Measurements from ENCODE around the gene UBE2G2. TPM values are rescaled to one million over a fixed set of nuclear protein-coding genes. Genes with fewer than 3 reads are reported as not detected.

The UBE2G2 gene
- total RNA-seq, 3 donors from 2014 or later, result 84.8 to 128 (median 99.2) TPM

DNA sequence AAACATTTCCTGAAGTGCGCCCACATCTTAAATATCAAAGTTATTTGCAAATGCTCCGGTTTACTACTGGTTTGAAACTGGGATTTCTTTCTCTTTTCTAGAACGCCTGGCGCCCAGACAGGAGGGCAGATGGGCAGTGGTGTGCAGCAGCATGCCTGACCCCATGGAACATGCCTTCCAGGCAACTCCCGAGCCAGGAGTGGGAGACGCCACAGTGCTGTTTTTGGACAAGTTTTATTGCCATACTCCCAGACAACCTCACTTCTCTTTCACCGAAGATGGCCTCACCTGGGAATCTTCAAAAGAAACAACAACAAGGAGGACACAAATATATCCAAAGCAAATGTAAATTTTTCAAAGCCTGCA, 21.5 kb downstream of the UBE2G2 start:
- no peaks in the 10 kb centered on the region for H3K27me3 ChIP-seq
- H3K9me3 ChIP-seq, result no peaks in the 10 kb centered on the region
- no peak for DNase-seq (ENCODE audit: low spot score in 2 of 2)
- TF ChIP-seq, protein P1, sequence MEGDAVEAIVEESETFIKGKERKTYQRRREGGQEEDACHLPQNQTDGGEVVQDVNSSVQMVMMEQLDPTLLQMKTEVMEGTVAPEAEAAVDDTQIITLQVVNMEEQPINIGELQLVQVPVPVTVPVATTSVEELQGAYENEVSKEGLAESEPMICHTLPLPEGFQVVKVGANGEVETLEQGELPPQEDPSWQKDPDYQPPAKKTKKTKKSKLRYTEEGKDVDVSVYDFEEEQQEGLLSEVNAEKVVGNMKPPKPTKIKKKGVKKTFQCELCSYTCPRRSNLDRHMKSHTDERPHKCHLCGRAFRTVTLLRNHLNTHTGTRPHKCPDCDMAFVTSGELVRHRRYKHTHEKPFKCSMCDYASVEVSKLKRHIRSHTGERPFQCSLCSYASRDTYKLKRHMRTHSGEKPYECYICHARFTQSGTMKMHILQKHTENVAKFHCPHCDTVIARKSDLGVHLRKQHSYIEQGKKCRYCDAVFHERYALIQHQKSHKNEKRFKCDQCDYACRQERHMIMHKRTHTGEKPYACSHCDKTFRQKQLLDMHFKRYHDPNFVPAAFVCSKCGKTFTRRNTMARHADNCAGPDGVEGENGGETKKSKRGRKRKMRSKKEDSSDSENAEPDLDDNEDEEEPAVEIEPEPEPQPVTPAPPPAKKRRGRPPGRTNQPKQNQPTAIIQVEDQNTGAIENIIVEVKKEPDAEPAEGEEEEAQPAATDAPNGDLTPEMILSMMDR (IDR thresholded peaks at IDR 0.05), result no peak
- TF ChIP-seq POLR2AphosphoS5 (IDR thresholded peaks at IDR 0.05), result no peak
- TF ChIP-seq POLR2A (IDR thresholded peaks at IDR 0.05), result no peak
- H3K4me3 ChIP-seq, result no peak overlapping the region
- H3K4me1 ChIP-seq, result no peaks in the 10 kb centered on the region
- no peak overlapping the region for H3K27ac ChIP-seq
- no peaks in the 10 kb centered on the region for H3K36me3 ChIP-seq
- intact Hi-C loops (cut with DNase I; ENCODE audit: low total_unique reads), result no loop called here

DNA sequence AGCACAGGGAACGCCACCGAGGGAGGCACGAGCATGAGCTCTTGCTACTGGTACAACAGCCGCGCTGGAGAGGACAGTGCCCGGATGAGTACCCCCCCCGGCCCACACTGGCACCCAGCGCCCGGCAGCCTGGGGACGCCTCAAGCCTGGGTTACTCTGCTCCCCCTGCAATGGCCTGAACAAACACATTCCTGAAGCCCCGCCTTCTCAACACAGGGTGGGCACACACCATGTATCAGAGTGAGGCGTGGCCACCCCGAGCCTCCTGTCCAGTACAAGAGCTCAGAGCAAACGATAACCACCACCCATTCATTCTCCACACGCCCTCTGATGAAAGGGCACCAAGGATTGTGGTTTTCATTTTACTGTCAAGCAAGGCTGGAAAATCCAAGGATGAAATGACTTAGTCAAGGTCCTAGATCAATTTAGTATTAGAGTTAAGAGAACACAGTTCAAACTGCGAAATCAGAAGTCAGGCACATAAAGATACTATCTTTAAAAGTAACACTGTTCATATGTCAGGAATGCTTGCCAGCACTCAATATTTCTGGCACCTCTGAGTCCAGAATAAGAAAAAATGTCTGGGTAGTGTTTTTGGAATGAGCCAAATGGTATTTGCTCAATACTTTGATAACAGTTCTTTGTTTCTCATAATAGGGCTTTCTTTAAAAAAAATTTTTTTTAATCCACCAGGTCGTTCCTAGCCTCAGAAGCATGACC, 22.0 kb downstream of the UBE2G2 start:
- no peak overlapping the region for H3K4me3 ChIP-seq
- TF ChIP-seq POLR2A (IDR thresholded peaks at IDR 0.05) (no peak), POLR2AphosphoS5 (IDR thresholded peaks at IDR 0.05) (no peak)
- TF ChIP-seq, protein P1 (IDR thresholded peaks at IDR 0.05), result no peak
- H3K4me1 ChIP-seq, result no peaks in the 10 kb centered on the region
- DNase-seq (ENCODE audit: low spot score in 2 of 2), result no peak
- H3K27me3 ChIP-seq, result no peaks in the 10 kb centered on the region
- intact Hi-C loops (cut with DNase I; ENCODE audit: low total_unique reads), result no loop called here
- H3K36me3 ChIP-seq, result no peaks in the 10 kb centered on the region
- H3K9me3 ChIP-seq, result no peaks in the 10 kb centered on the region
- no peak overlapping the region for H3K27ac ChIP-seq

DNA sequence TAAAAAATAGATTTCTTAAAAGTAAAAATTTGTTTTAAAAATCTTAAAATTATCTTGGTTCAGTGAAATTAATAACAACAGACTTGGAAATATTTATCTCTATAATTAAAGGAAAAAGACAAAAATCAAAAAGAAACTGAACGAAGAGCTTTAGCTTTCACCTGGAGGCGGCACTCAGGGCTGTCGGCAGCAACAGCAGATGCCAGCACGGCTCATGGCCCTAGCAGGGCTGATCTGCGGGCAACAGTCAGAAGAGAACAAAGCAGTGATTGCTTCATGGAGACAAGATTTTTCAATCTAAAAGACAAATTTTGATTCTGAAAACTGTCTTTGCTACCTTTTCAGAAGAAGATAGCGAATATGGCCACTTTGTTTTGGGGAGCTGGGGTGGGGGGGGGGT, 22.6 kb downstream of the UBE2G2 start:
- TF ChIP-seq, protein P1 (IDR thresholded peaks at IDR 0.05), result no peak
- TF ChIP-seq POLR2AphosphoS5 (IDR thresholded peaks at IDR 0.05) (no peak), POLR2A (IDR thresholded peaks at IDR 0.05) (no peak)
- no peaks in the 10 kb centered on the region for H3K9me3 ChIP-seq
- H3K27me3 ChIP-seq, result no peaks in the 10 kb centered on the region
- no peak overlapping the region for H3K4me3 ChIP-seq
- no peaks in the 10 kb centered on the region for H3K36me3 ChIP-seq
- intact Hi-C loops (cut with DNase I; ENCODE audit: low total_unique reads), result no loop called here
- H3K4me1 ChIP-seq, result no peaks in the 10 kb centered on the region
- no peak overlapping the region for H3K27ac ChIP-seq
- DNase-seq (ENCODE audit: low spot score in 2 of 2), result no peak

DNA sequence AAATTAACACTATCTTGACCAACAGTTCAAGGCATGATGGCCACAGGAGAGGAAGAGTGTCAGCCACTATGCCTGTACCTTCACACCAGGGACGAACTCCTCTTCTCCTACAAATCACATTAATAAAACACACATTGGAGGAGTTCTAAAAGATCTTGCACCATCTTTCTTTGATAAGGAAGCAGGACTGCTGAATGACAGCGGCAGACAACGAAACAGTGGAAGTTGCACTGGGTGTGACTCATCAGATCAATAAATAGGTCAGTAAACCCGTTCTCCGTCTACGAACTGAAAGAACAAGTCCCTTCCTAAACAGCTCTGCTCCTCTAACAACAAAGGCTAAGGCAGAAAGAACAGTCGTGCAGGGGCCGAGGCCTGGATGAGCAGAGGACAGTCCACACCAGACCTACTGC, 23.1 kb downstream of the UBE2G2 start:
- no peaks in the 10 kb centered on the region for H3K27me3 ChIP-seq
- H3K4me3 ChIP-seq, result no peak overlapping the region
- H3K36me3 ChIP-seq, result no peaks in the 10 kb centered on the region
- intact Hi-C loops (cut with DNase I; ENCODE audit: low total_unique reads), result no loop called here
- DNase-seq (ENCODE audit: low spot score in 2 of 2), result no peak
- TF ChIP-seq POLR2AphosphoS5 (IDR thresholded peaks at IDR 0.05), result no peak
- TF ChIP-seq, protein P1 (IDR thresholded peaks at IDR 0.05), result no peak
- no peaks in the 10 kb centered on the region for H3K4me1 ChIP-seq
- no peak overlapping the region for H3K27ac ChIP-seq
- H3K9me3 ChIP-seq, result no peaks in the 10 kb centered on the region

DNA sequence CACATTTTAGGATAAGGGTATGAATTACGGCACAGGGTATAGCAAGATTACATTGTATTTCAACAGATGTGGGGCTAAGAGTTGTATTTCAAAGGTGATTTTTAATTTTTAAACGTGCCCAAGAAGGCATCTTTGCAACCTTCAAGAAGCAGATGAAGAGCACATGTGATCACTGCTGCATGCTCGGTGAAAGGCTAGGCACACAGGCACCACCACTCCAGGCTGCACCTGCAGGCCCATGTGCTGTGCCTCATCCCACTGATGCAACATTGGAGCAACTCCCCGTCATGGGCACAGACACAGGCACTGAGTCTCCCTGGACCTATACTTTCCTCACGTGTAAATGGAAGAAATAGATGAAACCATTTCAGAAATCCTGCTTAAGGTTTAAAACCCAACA, 23.5 kb downstream of the UBE2G2 start:
- no peaks in the 10 kb centered on the region for H3K36me3 ChIP-seq
- no peak overlapping the region for H3K27ac ChIP-seq
- H3K9me3 ChIP-seq, result no peaks in the 10 kb centered on the region
- no peak for TF ChIP-seq POLR2A (IDR thresholded peaks at IDR 0.05)
- no peak for TF ChIP-seq POLR2AphosphoS5 (IDR thresholded peaks at IDR 0.05)
- TF ChIP-seq, protein P1 (IDR thresholded peaks at IDR 0.05), result no peak
- no peak for DNase-seq (ENCODE audit: low spot score in 2 of 2)
- H3K4me1 ChIP-seq, result no peaks in the 10 kb centered on the region
- intact Hi-C loops (cut with DNase I; ENCODE audit: low total_unique reads), result no loop called here
- H3K27me3 ChIP-seq, result no peaks in the 10 kb centered on the region
- H3K4me3 ChIP-seq, result no peak overlapping the region

Measured in breast epithelium (tissue), 4 donors.